Neutrophil (primary cell): ENCODE data around the gene TIAL1.

Experiments
- H3K27ac ChIP-seq: fragments of 200-600 bp; sonication (generic); 2 replicates; pipeline ENCODE4 v1.5.1; 2016; ENCODE audit warnings: mild to moderate bottlenecking, moderate library complexity
- H3K27me3 ChIP-seq: fragments of 200-600 bp; sonication (generic); 2 replicates; pipeline ENCODE4 v1.6.0; 2016; ENCODE audit warnings: mild to moderate bottlenecking
- H3K36me3 ChIP-seq: fragments of 200-600 bp; sonication (generic); 2 replicates; pipeline ENCODE4 v1.5.1; 2017
- H3K4me1 ChIP-seq, 2 experiments: fragments of 200-600 bp in 1 of 2; sonication (generic) in 1 of 2; 1 replicate in 1 of 2; 2 replicates in 1 of 2; pipeline versions ENCODE4 v1.5.1 to v1.6.1; 2013 to 2016; ENCODE audit warnings: low read depth in 1 of 2, low read length in 1 of 2, mild to moderate bottlenecking in 1 of 2, moderate library complexity in 1 of 2; ENCODE audit not compliant: control insufficient read depth in 1 of 2, insufficient read depth in 1 of 2
- H3K4me3 ChIP-seq, 2 experiments: fragments of 200-600 bp in 1 of 2; sonication (generic) in 1 of 2; 1 replicate in 1 of 2; 2 replicates in 1 of 2; pipeline ENCODE4 v1.5.1; 2013 to 2016; ENCODE audit warnings: low read depth in 1 of 2, low read length in 1 of 2, mild to moderate bottlenecking in 1 of 2, moderate library complexity in 1 of 2
- H3K9me3 ChIP-seq: fragments of 200-600 bp; sonication (generic); 2 replicates; pipeline ENCODE4 v1.5.1; 2016
- TF ChIP-seq, protein P1 (sequence below): fragments of 200-600 bp; sonication (generic); IDR thresholded peaks from 2 replicates; pipeline ENCODE4 v1.5.1; 2016; ENCODE audit warnings: antibody characterized with exemption

Gene TIAL1

DNA sequence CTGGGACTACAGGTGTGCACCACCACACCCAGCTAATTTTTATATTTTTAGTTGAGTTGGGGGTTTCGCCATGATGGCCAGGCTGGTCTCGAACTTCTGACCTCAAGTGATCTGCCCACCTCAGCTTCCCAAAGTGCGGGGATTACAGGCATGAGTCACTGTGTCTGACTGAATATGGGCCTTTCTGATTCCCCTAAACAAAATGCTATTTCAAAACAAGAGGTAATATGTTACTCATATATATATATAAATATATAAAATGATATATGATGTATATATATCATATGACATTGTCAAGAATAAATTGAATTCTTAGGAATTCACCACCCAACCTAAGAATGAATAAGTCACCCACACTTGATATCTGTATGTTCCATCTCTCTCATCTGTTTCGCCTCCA is 12.8 kb upstream of the TIAL1 start:
- Histone ChIP-seq H3K4me3 (no peak overlapping the region), H3K36me3 (no peaks in the 10 kb centered on the region), H3K27me3 (peaks cover 12% of the 10 kb centered on the region), H3K4me1 (no peaks in the 10 kb centered on the region), H3K9me3 (no peaks in the 10 kb centered on the region), H3K27ac (no peak overlapping the region)
- TF ChIP-seq, protein P1, sequence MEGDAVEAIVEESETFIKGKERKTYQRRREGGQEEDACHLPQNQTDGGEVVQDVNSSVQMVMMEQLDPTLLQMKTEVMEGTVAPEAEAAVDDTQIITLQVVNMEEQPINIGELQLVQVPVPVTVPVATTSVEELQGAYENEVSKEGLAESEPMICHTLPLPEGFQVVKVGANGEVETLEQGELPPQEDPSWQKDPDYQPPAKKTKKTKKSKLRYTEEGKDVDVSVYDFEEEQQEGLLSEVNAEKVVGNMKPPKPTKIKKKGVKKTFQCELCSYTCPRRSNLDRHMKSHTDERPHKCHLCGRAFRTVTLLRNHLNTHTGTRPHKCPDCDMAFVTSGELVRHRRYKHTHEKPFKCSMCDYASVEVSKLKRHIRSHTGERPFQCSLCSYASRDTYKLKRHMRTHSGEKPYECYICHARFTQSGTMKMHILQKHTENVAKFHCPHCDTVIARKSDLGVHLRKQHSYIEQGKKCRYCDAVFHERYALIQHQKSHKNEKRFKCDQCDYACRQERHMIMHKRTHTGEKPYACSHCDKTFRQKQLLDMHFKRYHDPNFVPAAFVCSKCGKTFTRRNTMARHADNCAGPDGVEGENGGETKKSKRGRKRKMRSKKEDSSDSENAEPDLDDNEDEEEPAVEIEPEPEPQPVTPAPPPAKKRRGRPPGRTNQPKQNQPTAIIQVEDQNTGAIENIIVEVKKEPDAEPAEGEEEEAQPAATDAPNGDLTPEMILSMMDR, result no peak

DNA sequence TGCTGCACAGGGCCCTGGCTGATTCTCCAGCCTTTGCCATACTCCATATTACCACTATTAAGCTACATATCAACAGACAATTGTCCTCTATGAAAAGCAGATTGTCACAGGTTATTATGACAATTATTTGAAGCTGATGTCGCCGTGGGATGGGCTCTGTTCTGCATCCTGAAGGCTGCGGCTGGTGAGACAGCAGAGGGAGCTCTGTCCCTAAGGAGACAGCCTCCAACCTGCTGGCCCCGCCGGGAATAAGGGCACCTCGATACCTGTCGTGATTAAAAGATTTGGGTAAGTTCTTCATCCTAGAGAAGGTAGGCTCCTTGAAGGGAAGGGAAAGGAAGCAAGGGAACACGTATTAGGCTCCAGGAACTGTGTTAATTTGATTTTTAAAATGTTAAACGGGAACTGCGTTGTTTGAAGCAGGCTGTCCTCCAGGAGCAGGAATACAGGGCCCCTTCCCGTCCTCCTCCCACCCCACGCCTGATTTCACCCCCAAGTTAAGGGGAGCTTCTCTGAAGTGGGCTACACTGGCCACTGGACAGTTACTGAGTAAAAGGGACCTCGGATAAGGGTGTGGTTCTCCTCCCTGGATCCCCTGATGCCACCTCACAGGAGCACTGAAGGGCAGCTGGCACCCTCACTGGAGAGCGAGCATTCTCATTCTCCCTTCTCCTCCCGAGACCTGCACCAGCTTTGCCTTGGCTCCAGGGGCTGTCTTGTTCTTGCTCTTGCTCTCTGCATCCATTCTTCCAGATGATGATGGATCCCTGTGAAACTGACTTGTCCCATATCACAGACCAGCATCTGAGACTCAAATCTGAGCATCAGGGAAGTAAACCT is 11.8 kb upstream of the TIAL1 start:
- TF ChIP-seq, protein P1, result no peak
- no peaks in the 10 kb centered on the region for H3K9me3 ChIP-seq
- H3K4me3 ChIP-seq, result no peak overlapping the region
- H3K36me3 ChIP-seq, result no peaks in the 10 kb centered on the region
- H3K27ac ChIP-seq, result no peak overlapping the region
- no peaks in the 10 kb centered on the region for H3K4me1 ChIP-seq
- H3K27me3 ChIP-seq, result peaks cover 12% of the 10 kb centered on the region

DNA sequence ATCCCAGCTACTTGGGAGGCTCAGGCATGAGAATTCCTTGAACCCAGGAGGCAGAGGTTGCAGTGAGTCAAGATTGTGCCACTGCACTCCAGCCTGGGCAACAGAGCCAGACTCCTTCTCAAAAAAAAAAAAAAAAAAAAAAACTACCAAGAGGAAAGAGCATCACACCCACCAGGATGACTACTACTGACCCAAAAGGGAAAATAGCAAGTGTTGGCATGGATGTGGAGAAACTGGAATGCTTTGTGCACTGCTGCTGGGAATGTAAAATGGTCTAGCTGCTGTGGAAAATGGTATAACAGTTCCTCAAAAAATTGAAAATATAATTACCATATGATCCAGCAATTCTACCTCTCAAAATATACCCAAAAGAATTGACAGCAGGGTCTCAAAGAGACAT is 7.7 kb upstream of the TIAL1 start:
- H3K4me1 ChIP-seq, result no peaks in the 10 kb centered on the region
- H3K27me3 ChIP-seq, result peaks cover 12% of the 10 kb centered on the region
- no peak overlapping the region for H3K27ac ChIP-seq
- H3K36me3 ChIP-seq, result no peaks in the 10 kb centered on the region
- no peaks in the 10 kb centered on the region for H3K9me3 ChIP-seq
- TF ChIP-seq, protein P1, result no peak
- no peak overlapping the region for H3K4me3 ChIP-seq

DNA sequence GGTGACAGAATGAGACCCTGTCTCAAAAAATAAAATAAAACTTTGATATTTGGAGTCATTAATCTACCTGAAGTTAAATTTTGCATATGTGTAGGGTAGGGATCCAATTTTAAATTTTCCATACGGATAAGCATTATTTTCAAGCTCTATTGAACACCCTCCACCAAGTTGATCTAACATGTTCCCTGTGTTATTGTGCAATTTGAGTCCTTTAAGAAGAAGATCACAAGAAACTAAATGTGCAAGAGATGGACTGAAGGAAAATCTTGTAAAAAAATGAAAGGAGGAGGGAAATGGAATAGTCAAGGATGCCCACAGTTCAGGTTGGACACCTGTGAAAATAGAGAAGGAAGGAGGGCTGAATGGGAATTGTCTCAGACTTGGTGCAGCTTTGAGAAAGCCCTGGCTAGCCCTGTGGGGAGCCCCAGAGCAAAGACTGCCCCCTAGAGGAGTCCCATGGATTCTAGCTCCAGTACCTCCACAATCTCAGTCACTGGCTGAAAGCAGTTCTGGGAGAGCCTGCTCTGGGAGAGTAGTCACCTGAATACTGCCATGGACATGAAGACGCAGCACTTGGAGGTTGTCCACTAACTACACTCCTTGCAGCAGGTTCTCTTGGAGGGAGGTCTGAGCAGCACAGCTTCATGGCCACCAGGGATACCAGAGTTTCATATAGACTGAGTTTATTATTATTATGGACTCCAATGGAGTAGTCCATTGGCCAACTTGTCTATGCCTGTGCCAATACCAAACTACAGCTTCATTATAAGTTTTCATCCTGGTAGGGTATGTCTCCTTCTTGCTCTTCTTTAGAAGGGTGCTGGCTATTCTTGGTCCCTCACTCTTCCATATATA is 5.7 kb upstream of the TIAL1 start:
- Histone ChIP-seq H3K9me3 (no peaks in the 10 kb centered on the region), H3K4me1 (peaks cover 3% of the 10 kb centered on the region in 2 experiments), H3K27me3 (no peaks in the 10 kb centered on the region), H3K4me3 (no peak overlapping the region), H3K36me3 (no peaks in the 10 kb centered on the region), H3K27ac (no peak overlapping the region)
- TF ChIP-seq, protein P1, result no peak

DNA sequence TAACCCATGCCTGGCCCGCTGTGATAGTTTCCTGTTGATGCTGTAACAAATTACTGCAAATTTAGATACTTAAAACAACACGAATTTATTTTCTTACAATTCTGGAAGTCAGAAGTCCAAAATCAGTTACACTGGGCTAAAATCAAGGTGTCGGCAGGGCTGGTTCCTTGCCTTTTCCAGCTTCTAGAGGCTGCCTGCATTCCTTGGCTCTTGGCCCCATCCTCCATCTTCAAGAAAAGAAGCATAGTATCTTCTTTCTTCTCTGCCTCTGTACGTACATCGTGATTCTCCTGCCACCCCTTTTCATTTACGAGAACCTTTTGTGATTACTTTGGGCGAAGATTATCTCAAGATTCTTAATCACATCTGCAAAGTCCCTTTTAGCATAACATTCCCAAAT is 1.6 kb upstream of the TIAL1 start:
- Histone ChIP-seq H3K27ac (no peak overlapping the region), H3K9me3 (no peaks in the 10 kb centered on the region), H3K27me3 (no peaks in the 10 kb centered on the region), H3K4me1 (peaks cover 28 to 32% of the 10 kb centered on the region in 2 experiments), H3K4me3 (no peak overlapping the region), H3K36me3 (no peaks in the 10 kb centered on the region)
- TF ChIP-seq, protein P1, result no peak
